Hepatocyte (in vitro differentiated cells): ENCODE measurements around the gene GALNT4.

Experiments
- CTCF ChIP-seq: fragments of 200-600 bp; sonication (generic); IDR thresholded peaks from 2 replicates; pipeline ENCODE4 v1.5.1; 2016; ENCODE audit warnings: antibody characterized with exemption, mild to moderate bottlenecking; ENCODE audit not compliant: poor library complexity
- EZH2 ChIP-seq: fragments of 200-600 bp; sonication (generic); IDR thresholded peaks from 2 replicates; pipeline ENCODE4 v1.6.1; 2016; ENCODE audit warnings: antibody characterized with exemption, mild to moderate bottlenecking, borderline replicate concordance
- EZH2phosphoT487 ChIP-seq: fragments of 200-600 bp; sonication (generic); IDR thresholded peaks from one replicate; pipeline ENCODE4 v1.6.1; 2018; ENCODE audit warnings: antibody characterized with exemption, mild to moderate bottlenecking, low read depth, moderate library complexity; ENCODE audit not compliant: unreplicated experiment, severe bottlenecking

- TF ChIP-seq CTCF (no peak), EZH2phosphoT487 (no peak), EZH2 (no peak)
These were observed 49.2 kb downstream of the GALNT4 start for GRCh38 chr12:89475203-89475990.
